ENCODE measurements around the gene SLAMF1. TPM values are rescaled to one million over a fixed set of nuclear protein-coding genes. Genes with fewer than 3 reads are reported as not detected.

Gene SLAMF1
- total and polyA plus RNA-seq, 2 donors from 2014 or later = 0.13 to 3.3 TPM

DNA sequence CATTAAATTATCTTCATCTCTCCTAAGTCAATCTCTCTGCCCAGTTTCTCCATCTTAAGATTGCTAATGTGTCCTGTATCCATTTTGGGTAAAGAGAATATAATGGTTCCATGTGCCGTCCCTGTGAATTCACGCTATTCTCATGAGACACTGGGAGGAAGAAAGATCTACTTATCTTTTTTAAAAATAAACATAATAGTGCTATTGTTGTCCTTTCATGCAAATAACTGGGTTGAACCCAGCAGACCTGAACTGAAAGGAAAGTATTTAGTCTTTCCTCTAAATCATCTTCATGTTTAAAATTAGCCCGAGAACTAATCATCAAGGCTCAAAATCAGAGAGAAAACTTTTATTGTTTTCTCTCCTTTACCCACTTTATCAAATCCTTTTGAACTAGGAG, 22.4 kb downstream of the SLAMF1 start:
- no peaks in the 10 kb centered on the region for H3K4me1 ChIP-seq (ENCODE audit: control insufficient read depth in 2 of 3, insufficient read depth in 2 of 3, low read depth in 1 of 3, low read length in 3 of 3)
- DNase-seq (no peak), FAIRE-seq (no peak)
- intact Hi-C loops (cut with DNase I) = no loop called here
- H3K9me3 ChIP-seq (ENCODE audit: control insufficient read depth in 2 of 3, insufficient read depth in 1 of 3, low read length in 3 of 3) = no peaks in the 10 kb centered on the region
- no peak overlapping the region for H3K9ac ChIP-seq (ENCODE audit: low read length in 3 of 3)
- no peak overlapping the region for H3K4me3 ChIP-seq (ENCODE audit: low read length in 3 of 3)
- H3K27ac ChIP-seq (ENCODE audit: low read depth in 2 of 2, low read length in 2 of 2) = no peak overlapping the region
- TF ChIP-seq, protein P1, sequence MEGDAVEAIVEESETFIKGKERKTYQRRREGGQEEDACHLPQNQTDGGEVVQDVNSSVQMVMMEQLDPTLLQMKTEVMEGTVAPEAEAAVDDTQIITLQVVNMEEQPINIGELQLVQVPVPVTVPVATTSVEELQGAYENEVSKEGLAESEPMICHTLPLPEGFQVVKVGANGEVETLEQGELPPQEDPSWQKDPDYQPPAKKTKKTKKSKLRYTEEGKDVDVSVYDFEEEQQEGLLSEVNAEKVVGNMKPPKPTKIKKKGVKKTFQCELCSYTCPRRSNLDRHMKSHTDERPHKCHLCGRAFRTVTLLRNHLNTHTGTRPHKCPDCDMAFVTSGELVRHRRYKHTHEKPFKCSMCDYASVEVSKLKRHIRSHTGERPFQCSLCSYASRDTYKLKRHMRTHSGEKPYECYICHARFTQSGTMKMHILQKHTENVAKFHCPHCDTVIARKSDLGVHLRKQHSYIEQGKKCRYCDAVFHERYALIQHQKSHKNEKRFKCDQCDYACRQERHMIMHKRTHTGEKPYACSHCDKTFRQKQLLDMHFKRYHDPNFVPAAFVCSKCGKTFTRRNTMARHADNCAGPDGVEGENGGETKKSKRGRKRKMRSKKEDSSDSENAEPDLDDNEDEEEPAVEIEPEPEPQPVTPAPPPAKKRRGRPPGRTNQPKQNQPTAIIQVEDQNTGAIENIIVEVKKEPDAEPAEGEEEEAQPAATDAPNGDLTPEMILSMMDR (IDR thresholded peaks at IDR 0.05; ENCODE audit: borderline replicate concordance, extremely low read depth, insufficient read depth) = no peak
- H3K36me3 ChIP-seq (ENCODE audit: control insufficient read depth in 2 of 3, insufficient read depth in 3 of 3, low read length in 3 of 3) = no peaks in the 10 kb centered on the region
- no peaks in the 10 kb centered on the region for H3K27me3 ChIP-seq (ENCODE audit: control insufficient read depth, insufficient read depth, low read length)

DNA sequence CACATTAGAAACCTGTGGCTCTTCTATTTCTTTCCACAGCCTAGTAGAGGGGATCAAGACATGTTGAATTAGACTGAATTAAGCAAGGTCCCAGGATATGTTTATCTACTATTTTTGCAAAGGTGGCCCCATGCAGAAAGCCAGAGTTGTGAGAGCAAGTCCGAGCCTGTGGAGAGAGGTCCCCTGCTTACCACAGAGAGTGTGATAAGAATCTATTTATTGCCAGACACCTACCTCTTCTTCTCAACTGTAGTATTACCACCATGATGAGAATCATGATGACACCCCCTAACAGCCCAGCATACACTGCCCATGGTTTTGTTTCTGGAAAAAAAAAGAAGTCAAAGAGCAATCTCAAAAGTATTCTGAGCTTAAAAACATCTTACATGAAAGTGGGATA, 23.0 kb downstream of the SLAMF1 start:
- TF ChIP-seq, protein P1 (IDR thresholded peaks at IDR 0.05; ENCODE audit: borderline replicate concordance, extremely low read depth, insufficient read depth) = no peak
- Histone ChIP-seq H3K4me3 (ENCODE audit: low read length in 3 of 3) (no peak overlapping the region), H3K27ac (ENCODE audit: low read depth in 2 of 2, low read length in 2 of 2) (no peak overlapping the region), H3K36me3 (ENCODE audit: control insufficient read depth in 2 of 3, insufficient read depth in 3 of 3, low read length in 3 of 3) (no peaks in the 10 kb centered on the region), H3K9ac (ENCODE audit: low read length in 3 of 3) (no peak overlapping the region), H3K27me3 (ENCODE audit: control insufficient read depth, insufficient read depth, low read length) (no peaks in the 10 kb centered on the region), H3K9me3 (ENCODE audit: control insufficient read depth in 2 of 3, insufficient read depth in 1 of 3, low read length in 3 of 3) (no peaks in the 10 kb centered on the region), H3K4me1 (ENCODE audit: control insufficient read depth in 2 of 3, insufficient read depth in 2 of 3, low read depth in 1 of 3, low read length in 3 of 3) (no peaks in the 10 kb centered on the region)
- DNase-seq (no peak), FAIRE-seq (no peak)
- intact Hi-C loops (cut with DNase I) = no loop called here

DNA sequence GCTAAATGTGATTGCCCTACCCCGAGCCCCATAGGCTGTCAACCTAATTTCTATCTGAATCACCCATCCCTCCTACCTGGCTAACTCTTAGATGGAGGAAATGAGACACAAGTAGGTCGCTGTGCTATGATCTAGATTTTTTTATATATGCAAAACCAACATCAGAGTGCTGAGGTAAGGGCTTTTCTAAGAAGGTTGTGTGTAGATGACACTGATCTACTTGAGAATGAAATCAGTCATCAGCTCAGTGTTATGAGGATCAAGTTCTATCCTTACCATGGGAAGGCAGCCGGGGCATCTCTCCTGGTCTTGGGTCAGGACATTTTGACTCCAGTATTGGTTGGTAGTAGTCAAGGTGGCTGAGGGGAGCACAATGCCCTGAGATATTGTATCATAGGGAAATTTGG, 23.6 kb downstream of the SLAMF1 start:
- Histone ChIP-seq H3K9me3 (ENCODE audit: control insufficient read depth in 2 of 3, insufficient read depth in 1 of 3, low read length in 3 of 3) (no peaks in the 10 kb centered on the region), H3K27ac (ENCODE audit: low read depth in 2 of 2, low read length in 2 of 2) (no peak overlapping the region), H3K4me3 (ENCODE audit: low read length in 3 of 3) (no peak overlapping the region), H3K4me1 (ENCODE audit: control insufficient read depth in 2 of 3, insufficient read depth in 2 of 3, low read depth in 1 of 3, low read length in 3 of 3) (no peaks in the 10 kb centered on the region), H3K9ac (ENCODE audit: low read length in 3 of 3) (no peak overlapping the region), H3K27me3 (ENCODE audit: control insufficient read depth, insufficient read depth, low read length) (no peaks in the 10 kb centered on the region), H3K36me3 (ENCODE audit: control insufficient read depth in 2 of 3, insufficient read depth in 3 of 3, low read length in 3 of 3) (no peaks in the 10 kb centered on the region)
- intact Hi-C loops (cut with DNase I) = no loop called here
- FAIRE-seq (no peak), DNase-seq (no peak)
- TF ChIP-seq, protein P1 (IDR thresholded peaks at IDR 0.05; ENCODE audit: borderline replicate concordance, extremely low read depth, insufficient read depth) = no peak
